ENCODE data around the gene FBN1. TPM values are rescaled to one million over a fixed set of nuclear protein-coding genes. Genes with fewer than 3 reads are reported as not detected.

FBN1 gene
- total RNA-seq, 2 donors from 2014 or later, result 258 to 300 TPM

DNA sequence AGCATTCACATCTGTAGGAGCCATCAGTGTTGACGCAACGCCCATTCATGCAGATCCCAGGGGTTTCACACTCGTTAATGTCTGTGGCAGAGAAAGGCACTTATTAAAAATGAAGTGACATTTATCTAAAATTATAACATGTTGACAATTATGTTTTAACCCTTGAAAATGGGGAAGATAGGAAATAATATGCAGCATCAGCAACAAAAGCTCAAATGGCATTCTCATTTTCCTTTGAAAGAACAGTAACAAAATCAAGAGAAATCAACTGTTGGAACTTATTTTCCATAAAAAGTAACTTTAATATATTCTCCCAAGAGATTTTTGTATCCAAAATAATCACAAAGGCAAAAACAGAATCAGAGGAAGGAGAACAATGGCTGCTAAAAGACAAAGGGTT lies 140.4 kb downstream of the FBN1 start:
- no peak for ATAC-seq (ENCODE audit: insufficient number of reproducible peaks, low FRiP score, low read depth)
- Histone ChIP-seq H3K4me3 (no peak overlapping the region), H3K36me3 (peaks cover 18% of the 10 kb centered on the region), H3K27me3 (replicated peaks; ENCODE audit: insufficient read depth) (no peaks in the 10 kb centered on the region), H3K27ac (no peak overlapping the region), H3K9me3 (no peaks in the 10 kb centered on the region), H3K4me1 (ENCODE audit: control insufficient read depth in 1 of 2, low read depth in 2 of 2) (peaks cover 0 to 17% of the 10 kb centered on the region in 2 donors)
- TF ChIP-seq, protein P1, sequence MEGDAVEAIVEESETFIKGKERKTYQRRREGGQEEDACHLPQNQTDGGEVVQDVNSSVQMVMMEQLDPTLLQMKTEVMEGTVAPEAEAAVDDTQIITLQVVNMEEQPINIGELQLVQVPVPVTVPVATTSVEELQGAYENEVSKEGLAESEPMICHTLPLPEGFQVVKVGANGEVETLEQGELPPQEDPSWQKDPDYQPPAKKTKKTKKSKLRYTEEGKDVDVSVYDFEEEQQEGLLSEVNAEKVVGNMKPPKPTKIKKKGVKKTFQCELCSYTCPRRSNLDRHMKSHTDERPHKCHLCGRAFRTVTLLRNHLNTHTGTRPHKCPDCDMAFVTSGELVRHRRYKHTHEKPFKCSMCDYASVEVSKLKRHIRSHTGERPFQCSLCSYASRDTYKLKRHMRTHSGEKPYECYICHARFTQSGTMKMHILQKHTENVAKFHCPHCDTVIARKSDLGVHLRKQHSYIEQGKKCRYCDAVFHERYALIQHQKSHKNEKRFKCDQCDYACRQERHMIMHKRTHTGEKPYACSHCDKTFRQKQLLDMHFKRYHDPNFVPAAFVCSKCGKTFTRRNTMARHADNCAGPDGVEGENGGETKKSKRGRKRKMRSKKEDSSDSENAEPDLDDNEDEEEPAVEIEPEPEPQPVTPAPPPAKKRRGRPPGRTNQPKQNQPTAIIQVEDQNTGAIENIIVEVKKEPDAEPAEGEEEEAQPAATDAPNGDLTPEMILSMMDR (IDR thresholded peaks at IDR 0.05), result no peak
- DNase-seq (ENCODE audit: low spot score), result no peak

DNA sequence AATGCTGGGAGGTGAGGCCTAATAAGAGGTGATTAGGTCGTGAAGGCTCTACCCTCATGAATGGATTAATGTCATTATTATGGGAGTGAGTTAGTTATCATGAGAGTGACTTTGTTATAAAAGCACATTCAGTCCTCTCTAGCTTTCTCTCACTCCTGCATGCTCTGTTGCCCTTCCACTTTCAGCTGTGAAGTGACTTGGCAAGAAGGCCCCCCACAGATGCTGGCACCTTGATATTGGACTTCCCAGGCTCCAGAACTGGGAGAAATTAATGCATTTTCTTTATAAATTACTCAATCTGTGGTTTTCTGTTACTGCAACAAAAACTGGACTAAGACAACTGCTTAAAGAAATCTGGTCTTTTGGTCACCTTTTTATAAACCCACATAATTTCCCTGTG lies 144.3 kb downstream of the FBN1 start:
- no peak overlapping the region for H3K27ac ChIP-seq
- no peaks in the 10 kb centered on the region for H3K27me3 ChIP-seq (replicated peaks; ENCODE audit: insufficient read depth)
- TF ChIP-seq, protein P1 (IDR thresholded peaks at IDR 0.05), result no peak
- peaks cover 13% of the 10 kb centered on the region for H3K36me3 ChIP-seq
- ATAC-seq (ENCODE audit: insufficient number of reproducible peaks, low FRiP score, low read depth) (no peak), DNase-seq (ENCODE audit: low spot score) (no peak)
- H3K4me1 ChIP-seq (ENCODE audit: control insufficient read depth in 1 of 2, low read depth in 2 of 2), result peaks cover 0 to 3% of the 10 kb centered on the region in 2 donors
- no peak overlapping the region for H3K4me3 ChIP-seq
- H3K9me3 ChIP-seq, result no peaks in the 10 kb centered on the region

DNA sequence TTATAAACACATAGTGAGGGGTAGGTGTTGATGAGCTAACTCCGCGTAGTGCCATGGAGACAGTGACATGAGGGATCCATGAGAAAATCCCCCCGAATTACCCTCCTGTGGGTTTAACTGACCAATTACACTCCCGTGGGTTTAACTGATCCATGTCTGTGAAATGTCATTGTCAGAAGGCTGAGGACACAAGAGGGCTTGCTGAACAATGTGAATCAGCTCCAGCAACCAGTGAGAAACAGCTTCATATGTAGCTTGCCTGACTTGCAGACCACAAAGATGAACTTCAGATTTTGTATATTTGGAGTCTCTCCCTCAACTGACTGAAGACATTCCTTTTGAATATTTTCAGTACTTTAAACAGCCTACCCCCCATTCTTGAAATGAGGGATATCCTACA lies 144.9 kb downstream of the FBN1 start:
- H3K4me3 ChIP-seq, result no peak overlapping the region
- H3K9me3 ChIP-seq, result no peaks in the 10 kb centered on the region
- TF ChIP-seq, protein P1 (IDR thresholded peaks at IDR 0.05), result no peak
- H3K4me1 ChIP-seq (ENCODE audit: control insufficient read depth in 1 of 2, low read depth in 2 of 2), result no peaks in the 10 kb centered on the region
- ATAC-seq (ENCODE audit: insufficient number of reproducible peaks, low FRiP score, low read depth) (no peak), DNase-seq (ENCODE audit: low spot score) (no peak)
- H3K36me3 ChIP-seq, result peaks cover 13% of the 10 kb centered on the region
- H3K27me3 ChIP-seq (replicated peaks; ENCODE audit: insufficient read depth), result no peaks in the 10 kb centered on the region
- no peak overlapping the region for H3K27ac ChIP-seq

DNA sequence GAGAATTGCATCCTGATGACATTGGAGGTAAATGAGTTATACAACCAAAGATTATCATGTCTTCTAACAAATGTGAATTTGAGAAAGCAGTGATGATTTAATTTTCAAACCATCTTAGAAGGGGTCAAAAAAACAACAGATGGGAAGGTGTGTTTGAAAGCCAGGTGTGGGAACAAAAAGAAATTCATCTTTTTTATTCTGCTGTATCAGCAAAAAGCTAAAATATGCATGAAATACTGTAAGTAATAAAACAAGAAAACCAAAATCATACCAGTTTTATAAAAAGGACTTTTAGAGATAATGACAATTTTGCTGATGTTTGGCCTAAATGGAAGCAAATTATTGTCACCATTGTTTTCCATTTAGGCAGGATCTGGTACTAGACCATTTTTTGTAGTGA lies 145.5 kb downstream of the FBN1 start:
- ATAC-seq (ENCODE audit: insufficient number of reproducible peaks, low FRiP score, low read depth) (no peak), DNase-seq (ENCODE audit: low spot score) (no peak)
- no peak overlapping the region for H3K27ac ChIP-seq
- H3K9me3 ChIP-seq, result no peaks in the 10 kb centered on the region
- H3K4me3 ChIP-seq, result no peak overlapping the region
- H3K36me3 ChIP-seq, result peaks cover 13% of the 10 kb centered on the region
- TF ChIP-seq, protein P1 (IDR thresholded peaks at IDR 0.05), result no peak
- H3K4me1 ChIP-seq (ENCODE audit: control insufficient read depth in 1 of 2, low read depth in 2 of 2), result no peaks in the 10 kb centered on the region
- no peaks in the 10 kb centered on the region for H3K27me3 ChIP-seq (replicated peaks; ENCODE audit: insufficient read depth)

DNA sequence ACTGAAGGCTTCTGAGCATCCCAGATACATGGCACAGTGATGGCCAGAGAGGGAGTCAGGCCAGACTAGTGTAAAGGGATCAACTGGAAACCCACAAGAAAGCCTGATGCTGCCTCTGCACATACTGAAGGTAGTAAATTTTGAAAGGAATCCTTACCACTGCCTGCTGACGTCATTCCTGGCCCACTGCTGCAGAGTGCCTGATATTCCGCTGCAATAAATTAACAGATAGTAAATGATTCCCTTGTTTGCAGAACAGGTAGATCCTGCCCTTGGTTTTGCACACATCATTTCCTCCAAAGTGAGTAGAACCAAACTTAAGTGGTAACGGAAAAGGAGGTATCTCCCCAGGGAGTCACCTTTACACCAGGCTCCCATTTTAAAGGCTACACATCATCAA lies 146.7 kb downstream of the FBN1 start:
- no peak overlapping the region for H3K27ac ChIP-seq
- H3K36me3 ChIP-seq, result peaks cover 10% of the 10 kb centered on the region
- H3K9me3 ChIP-seq, result no peaks in the 10 kb centered on the region
- ATAC-seq (ENCODE audit: insufficient number of reproducible peaks, low FRiP score, low read depth), result no peak
- H3K4me3 ChIP-seq, result no peak overlapping the region
- TF ChIP-seq, protein P1 (IDR thresholded peaks at IDR 0.05), result no peak
- no peak for DNase-seq (ENCODE audit: low spot score)
- H3K4me1 ChIP-seq (ENCODE audit: control insufficient read depth in 1 of 2, low read depth in 2 of 2), result peaks cover 0 to 4% of the 10 kb centered on the region in 2 donors
- no peaks in the 10 kb centered on the region for H3K27me3 ChIP-seq (replicated peaks; ENCODE audit: insufficient read depth)
